Upper lobe of left lung (tissue), 4 donors: ENCODE measurements around the gene AREL1.

Source experiments
- CTCF ChIP-seq, 6 experiments: fragments of 450-650 bp in 4 of 6; fragments of 200-600 bp in 2 of 6; sonication (generic) in 2 of 6; IDR thresholded peaks; one replicate each; pipeline ENCODE4 v1.5.1; 2016 to 2019; ENCODE audit warnings: antibody characterized with exemption in 6 of 6
- EP300 ChIP-seq, 4 donors: sonication (generic); formaldehyde crosslinking; IDR thresholded peaks; one replicate each; pipeline ENCODE4 v1.5.1; 2017; ENCODE audit warnings: antibody characterized with exemption in 4 of 4, control low read depth in 2 of 4
- POLR2A ChIP-seq, 4 donors: fragments of 450-650 bp; IDR thresholded peaks; one replicate each; pipeline ENCODE4 v1.5.1; 2016 to 2017; ENCODE audit warnings: antibody characterized with exemption in 4 of 4, mild to moderate bottlenecking in 2 of 4
- POLR2AphosphoS5 ChIP-seq, 2 donors: sonication (generic); formaldehyde crosslinking; IDR thresholded peaks; one replicate each; pipeline ENCODE4 v1.5.1; 2017; ENCODE audit warnings: antibody characterized with exemption in 2 of 2

GRCh38 chr14:74669846-74670245 lies 43.0 kb downstream of the AREL1 start:
- TF ChIP-seq POLR2A (IDR thresholded peaks at IDR 0.05) = no peak
- no peak for TF ChIP-seq POLR2AphosphoS5 (IDR thresholded peaks at IDR 0.05)
- no peak for TF ChIP-seq CTCF (IDR thresholded peaks at IDR 0.05)
- no peak for TF ChIP-seq EP300 (IDR thresholded peaks at IDR 0.05)
